HG03280 (cell line): Measurements from ENCODE around the gene EFCAB11.
"Not testable (repeated sequence)": the region's sequence is repeated elsewhere in the genome, so short reads cannot be mapped to it uniquely, and the experiment has no call there.

ENCODE experiments used
- ATAC-seq: cut with Tn5 transposase; IDR thresholded peaks from one replicate; pipeline ENCODE4 v1.9.1; 2021; ENCODE audit warnings: mild to moderate bottlenecking, moderate library complexity; ENCODE audit not compliant: unreplicated experiment

The EFCAB11 gene

DNA sequence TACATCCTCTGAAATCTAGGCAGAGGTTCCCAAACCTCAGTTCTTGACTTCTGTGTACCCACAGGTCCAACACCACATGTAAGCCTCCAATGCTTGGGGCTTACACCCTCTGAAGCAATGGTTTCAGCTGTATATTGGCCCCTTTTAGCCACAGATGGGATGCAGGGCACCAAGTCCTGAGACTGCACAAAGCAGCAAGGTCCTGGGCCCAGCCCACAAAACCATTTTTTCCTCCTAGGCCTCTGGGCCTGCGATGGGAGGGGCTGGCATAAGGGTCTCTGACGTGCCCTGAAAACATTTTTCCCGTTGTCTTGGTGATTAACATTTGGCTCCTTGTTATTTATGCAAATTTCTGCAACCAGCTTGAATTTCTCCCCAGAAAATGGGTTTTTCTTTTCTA lies 80.4 kb downstream of the EFCAB11 start:
- ATAC-seq = not testable (repeated sequence)

- ATAC-seq = no peak
Measured at GRCh38 chr14:89870316-89870715, 84.2 kb downstream of the EFCAB11 start.

GRCh38 chr14:89869606-89870005 lies 84.9 kb downstream of the EFCAB11 start:
- ATAC-seq = no peak

- no peak for ATAC-seq
Measured at GRCh38 chr14:89866458-89866857, 88.1 kb downstream of the EFCAB11 start.

GRCh38 chr14:89865153-89865552 lies 89.4 kb downstream of the EFCAB11 start:
- ATAC-seq = no peak

DNA sequence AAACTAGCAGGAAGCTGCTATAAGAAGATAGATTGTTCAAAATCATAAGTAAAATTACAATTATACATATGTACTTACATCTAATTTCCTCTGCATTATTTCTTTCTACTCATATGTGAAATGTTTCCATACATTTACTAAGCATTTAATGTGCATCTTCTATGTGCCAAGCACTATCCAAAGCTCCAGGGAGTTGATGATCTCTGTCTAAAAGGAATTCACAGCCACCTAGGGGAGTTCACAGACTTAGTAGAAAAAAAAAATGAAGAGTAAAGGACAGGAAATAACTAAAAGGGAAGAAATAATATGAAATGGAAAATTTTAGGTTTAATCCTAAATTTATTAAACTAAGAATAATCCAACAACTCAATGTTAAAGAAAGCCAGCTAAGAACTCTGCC lies 91.7 kb downstream of the EFCAB11 start:
- no peak for ATAC-seq

GRCh38 chr14:89861630-89862029 lies 92.9 kb downstream of the EFCAB11 start:
- ATAC-seq = no peak

DNA sequence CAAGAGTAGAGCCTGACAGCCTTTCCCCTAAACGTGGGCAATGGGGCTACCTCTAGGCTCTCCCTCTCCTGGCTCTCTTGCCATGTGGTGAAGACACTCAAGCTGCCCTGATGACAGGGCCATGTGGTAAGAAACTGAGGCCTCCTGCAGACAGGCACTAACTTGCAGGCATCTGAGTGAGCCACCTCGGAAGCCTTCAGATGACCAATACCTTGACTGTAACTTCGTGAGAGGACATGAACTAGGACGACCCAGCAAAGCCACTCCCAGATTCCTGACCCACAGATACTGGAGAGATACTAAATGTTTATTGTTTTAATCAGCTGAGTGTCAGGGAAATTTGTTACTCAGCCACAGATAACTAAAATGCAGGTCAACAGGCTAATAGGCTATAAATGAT lies 96.4 kb downstream of the EFCAB11 start:
- ATAC-seq = no peak

GRCh38 chr14:89856871-89857345 lies 97.6 kb downstream of the EFCAB11 start:
- ATAC-seq = no peak

GRCh38 chr14:89855961-89856656 lies 98.4 kb downstream of the EFCAB11 start:
- ATAC-seq = no peak

DNA sequence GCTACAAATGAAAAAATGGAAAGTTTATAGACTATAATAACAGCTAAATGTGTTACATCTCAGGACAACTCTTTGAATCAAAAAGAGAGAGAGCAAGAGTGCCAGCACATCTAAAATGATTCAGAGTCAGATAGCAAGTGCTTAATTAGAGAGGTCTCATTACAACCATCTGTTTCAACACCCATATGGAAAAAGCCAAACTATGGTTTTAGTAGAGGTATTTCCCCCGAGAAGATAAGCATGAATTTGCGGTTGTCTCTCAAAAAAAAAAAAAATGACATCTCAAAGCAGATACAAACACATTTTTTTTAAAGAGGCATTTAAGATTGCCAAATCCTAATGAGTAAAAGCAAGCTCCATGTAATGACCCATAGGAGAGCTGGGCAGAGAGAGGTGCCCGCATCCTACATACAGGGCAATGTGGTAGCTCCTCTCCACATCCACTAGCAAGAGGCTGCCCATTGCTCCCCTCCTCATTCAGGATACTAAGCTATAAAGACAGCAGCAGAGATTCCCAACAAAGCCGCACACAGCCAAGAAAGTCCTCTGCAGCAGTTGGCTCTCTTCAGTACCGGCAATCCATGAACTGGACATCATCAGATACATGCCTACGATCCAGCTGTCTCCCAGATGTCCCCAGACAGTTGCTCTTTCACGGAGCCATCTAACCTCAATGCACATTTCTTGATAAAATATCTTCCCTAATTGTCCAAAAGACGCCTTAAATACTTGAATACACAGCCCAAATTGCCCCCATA lies 100.4 kb downstream of the EFCAB11 start:
- ATAC-seq = no peak

DNA sequence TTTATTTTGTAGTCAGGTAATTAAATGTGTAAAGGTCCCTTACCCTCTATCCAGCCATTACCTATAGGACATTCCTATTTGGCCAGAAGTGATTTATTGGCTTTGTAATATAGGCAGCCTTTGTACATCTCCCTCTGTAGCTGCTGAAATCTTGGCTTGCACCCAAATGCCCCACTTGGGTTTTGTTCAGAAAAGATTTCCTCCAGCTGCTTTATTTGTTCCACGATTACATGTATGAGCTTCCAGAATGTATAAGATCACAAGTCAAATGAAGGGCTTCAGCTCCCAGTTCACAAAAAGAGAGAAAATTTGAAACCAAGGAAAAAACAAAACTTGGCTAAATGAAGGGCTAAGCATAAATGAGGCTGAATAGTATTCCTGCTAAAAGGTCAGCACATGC lies 103.4 kb downstream of the EFCAB11 start:
- ATAC-seq = no peak

DNA sequence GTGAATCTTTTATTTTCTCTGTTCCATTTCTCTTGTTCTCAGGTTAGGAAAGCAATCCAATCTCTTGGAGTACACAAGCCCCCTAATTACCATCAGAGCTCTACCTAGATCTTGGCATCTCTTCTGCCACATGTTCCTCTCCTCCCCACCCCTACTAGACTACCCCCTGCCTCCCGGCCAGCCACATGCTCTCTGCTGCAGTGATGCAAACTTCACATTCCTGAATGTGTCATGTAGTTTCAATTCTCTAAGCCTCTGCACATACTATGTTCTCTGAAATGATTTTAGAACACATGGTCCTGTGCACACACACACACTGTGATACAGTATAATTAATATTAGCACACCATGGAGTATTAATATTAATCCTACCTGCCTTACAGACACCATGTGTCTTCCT lies 104.6 kb downstream of the EFCAB11 start:
- no peak for ATAC-seq

- no peak for ATAC-seq
Measured at GRCh38 chr14:89848165-89848564, 106.4 kb downstream of the EFCAB11 start.

- ATAC-seq = no peak
Measured at GRCh38 chr14:89845346-89845745, 109.2 kb downstream of the EFCAB11 start.

DNA sequence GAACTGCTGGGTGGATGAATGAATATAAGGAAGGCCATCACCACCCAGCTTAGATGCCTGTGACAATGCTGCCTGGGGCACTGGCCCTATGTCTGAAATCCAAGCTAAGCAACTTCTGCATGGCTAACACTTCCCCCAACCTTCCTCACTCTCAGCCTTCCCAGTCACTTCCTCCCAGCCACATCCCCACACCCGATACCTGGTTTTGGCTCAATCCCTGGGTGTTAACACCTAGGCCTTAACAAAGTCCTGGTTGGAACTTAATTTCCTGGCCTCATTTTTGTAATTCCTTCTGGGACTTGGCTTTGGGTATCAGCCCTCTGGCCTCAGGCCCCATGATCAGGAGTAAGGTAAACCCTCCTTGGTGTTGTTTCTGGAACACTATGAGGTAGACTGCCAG lies 110.0 kb downstream of the EFCAB11 start:
- ATAC-seq = no peak

- no peak for ATAC-seq
Measured at GRCh38 chr14:89842837-89843236, 111.7 kb downstream of the EFCAB11 start.

DNA sequence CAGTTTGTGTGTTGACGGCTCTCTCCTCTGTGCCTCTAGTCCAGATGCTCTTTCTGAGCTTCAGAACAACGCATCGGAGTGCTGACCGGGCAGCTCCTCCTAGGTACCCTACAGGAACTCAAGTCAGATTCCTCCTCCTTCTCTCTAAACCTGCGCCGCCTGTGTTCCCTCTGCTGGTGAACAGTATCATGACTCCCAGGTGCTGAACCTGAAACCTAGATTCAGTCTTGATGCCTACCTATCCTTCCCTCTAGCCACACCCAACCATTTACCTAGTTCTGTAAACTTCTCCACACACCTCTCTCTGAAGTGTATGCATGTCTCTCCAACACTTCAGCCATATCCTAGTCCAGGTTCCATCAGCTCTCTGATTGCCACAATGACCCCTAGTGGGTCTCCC lies 112.7 kb downstream of the EFCAB11 start:
- no peak for ATAC-seq

DNA sequence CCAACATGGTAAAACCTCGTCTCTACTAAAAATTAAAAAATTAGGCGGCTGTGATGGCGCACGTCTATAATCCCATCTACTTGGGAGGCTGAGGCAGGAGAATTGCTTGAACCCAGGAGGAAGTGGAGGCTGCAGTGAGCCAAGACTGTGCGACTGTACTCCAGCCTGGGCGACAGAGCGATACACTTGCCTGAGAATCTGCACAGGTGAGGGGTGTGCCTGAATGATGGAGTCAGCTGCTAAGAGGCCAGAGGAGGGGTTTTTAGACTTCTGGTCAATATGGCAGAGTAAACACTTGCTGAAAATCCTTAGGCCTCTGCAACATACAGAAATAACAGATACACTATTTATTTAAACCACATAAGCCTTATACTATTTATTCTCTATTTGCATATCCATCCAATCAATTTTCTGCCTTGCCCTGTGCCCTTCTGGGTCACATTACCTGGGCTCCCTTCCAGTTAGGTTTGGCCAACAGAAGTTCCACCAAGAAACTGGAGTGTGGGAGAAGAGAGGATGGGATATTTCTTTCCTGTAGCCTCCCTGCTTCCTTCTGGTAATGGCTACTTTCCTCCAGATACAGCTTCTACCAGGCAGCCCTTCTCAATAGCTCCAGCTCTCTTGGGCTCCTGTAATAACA lies 117.6 kb downstream of the EFCAB11 start:
- ATAC-seq = no peak

- ATAC-seq = no peak
Measured at GRCh38 chr14:89833661-89834060, 120.9 kb downstream of the EFCAB11 start.

DNA sequence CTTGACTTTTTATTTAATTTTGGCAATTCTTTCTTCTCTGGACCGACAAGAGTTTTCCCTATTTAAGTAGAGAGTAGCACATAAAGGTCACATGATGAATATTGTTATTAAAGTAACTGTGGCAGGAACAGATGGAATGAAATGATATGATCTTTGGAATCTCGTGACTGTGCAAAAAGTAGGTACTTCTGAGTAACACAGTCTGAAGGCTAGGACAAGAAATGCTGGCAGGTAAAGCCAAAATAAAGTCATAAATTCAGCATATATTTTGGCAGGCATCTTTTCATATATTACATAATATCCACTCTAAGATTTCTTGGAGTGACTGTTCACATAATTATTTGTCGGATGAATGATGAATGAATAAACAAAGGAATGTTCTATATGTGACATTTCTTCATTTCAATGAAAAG lies 121.4 kb downstream of the EFCAB11 start:
- no peak for ATAC-seq
